CD14-positive monocyte (primary cell): Measurements from ENCODE around the gene NINJ1. TPM values are rescaled to one million over a fixed set of nuclear protein-coding genes. Genes with fewer than 3 reads are reported as not detected.

ENCODE experiments used
- DNase-seq, 3 donors: peaks; one replicate each; pipeline ENCODE4 v3.0.0-alpha.2; 2011 to 2022
- H2AFZ ChIP-seq: 2 replicates; pipeline ENCODE4 v1.6.0; 2012; ENCODE audit warnings: mild to moderate bottlenecking, low read depth, low read length, inconsistent platforms; ENCODE audit not compliant: insufficient read depth, poor library complexity, severe bottlenecking
- H3K27ac ChIP-seq, 2 donors: 1 replicate in 1 of 2; 2 replicates in 1 of 2; pipeline ENCODE4 v1.5.1; 2012 to 2013; ENCODE audit warnings: low read length in 2 of 2, control low read depth in 1 of 2, inconsistent platforms in 1 of 2, low read depth in 1 of 2, mild to moderate bottlenecking in 1 of 2
- H3K27me3 ChIP-seq, 2 donors: one replicate each; pipeline versions ENCODE4 v1.6.0 to v1.6.1; 2011 to 2013; ENCODE audit warnings: low read length in 2 of 2; ENCODE audit not compliant: control insufficient read depth in 2 of 2, insufficient read depth in 2 of 2
- H3K36me3 ChIP-seq, 2 donors: replicated peaks in 1 of 2; 1 replicate in 1 of 2; 2 replicates in 1 of 2; pipeline versions ENCODE4 v1.5.1 to v1.6.1; 2012 to 2013; ENCODE audit warnings: low read length in 2 of 2, control low read depth in 1 of 2, inconsistent platforms in 1 of 2, mild to moderate bottlenecking in 1 of 2; ENCODE audit not compliant: insufficient read depth in 2 of 2, control insufficient read depth in 1 of 2
- H3K4me1 ChIP-seq, 2 donors: 1 replicate in 1 of 2; 2 replicates in 1 of 2; pipeline versions ENCODE4 v1.5.1 to v1.6.1; 2012 to 2013; ENCODE audit warnings: low read length in 2 of 2, control low read depth in 1 of 2, inconsistent platforms in 1 of 2, mild to moderate bottlenecking in 1 of 2, moderate library complexity in 1 of 2; ENCODE audit not compliant: insufficient read depth in 2 of 2, control insufficient read depth in 1 of 2
- H3K4me2 ChIP-seq: replicated peaks from 2 replicates; pipeline ENCODE3; 2012; ENCODE audit warnings: low read length, moderate library complexity, mild to moderate bottlenecking; ENCODE audit not compliant: poor library complexity, severe bottlenecking; ENCODE audit errors: extremely low read depth
- H3K4me3 ChIP-seq, 3 experiments: fragments of 200-600 bp in 1 of 3; sonication (generic) in 1 of 3; replicated peaks in 1 of 3; 1 replicate in 2 of 3; 2 replicates in 1 of 3; pipeline ENCODE4 v1.5.1; 2011 to 2013; ENCODE audit warnings: low read length in 3 of 3, mild to moderate bottlenecking in 3 of 3, control low read depth in 2 of 3, low read depth in 2 of 3, inconsistent platforms in 1 of 3, moderate library complexity in 1 of 3
- H3K79me2 ChIP-seq: 2 replicates; pipeline ENCODE4 v1.6.0; 2012; ENCODE audit warnings: mild to moderate bottlenecking, control low read depth, inconsistent platforms, low read length, moderate library complexity; ENCODE audit not compliant: insufficient read depth
- H3K9ac ChIP-seq: 2 replicates; pipeline ENCODE4 v1.6.0; 2017; ENCODE audit warnings: low read length, mild to moderate bottlenecking; ENCODE audit not compliant: insufficient read depth, poor library complexity, severe bottlenecking
- H3K9me3 ChIP-seq, 2 donors: replicated peaks in 1 of 2; 1 replicate in 1 of 2; 2 replicates in 1 of 2; pipeline versions ENCODE4 v1.5.1 to v1.6.1; 2012 to 2013; ENCODE audit warnings: low read length in 2 of 2, control low read depth in 1 of 2; ENCODE audit not compliant: control insufficient read depth in 1 of 2, insufficient read depth in 1 of 2
- H4K20me1 ChIP-seq: 2 replicates; pipeline ENCODE4 v1.6.0; 2012; ENCODE audit warnings: mild to moderate bottlenecking, low read length, control low read depth, moderate library complexity; ENCODE audit not compliant: insufficient read depth
- H3K27ac Mint-ChIP-seq, 7 donors: one replicate each; pipeline ENCODE4 v1.8.0; 2020; ENCODE audit warnings: mild to moderate bottlenecking in 7 of 7, mixed read lengths in 7 of 7, moderate library complexity in 6 of 7, inconsistent platforms in 2 of 7
- H3K27me3 Mint-ChIP-seq, 3 donors: one replicate each; pipeline ENCODE4 v1.8.0; 2021 to 2022; ENCODE audit warnings: low read depth in 3 of 3, mild to moderate bottlenecking in 3 of 3, mixed read lengths in 3 of 3, moderate library complexity in 3 of 3, inconsistent platforms in 1 of 3
- H3K36me3 Mint-ChIP-seq, 2 donors: one replicate each; pipeline ENCODE4 v1.8.0; 2020; ENCODE audit warnings: mixed read lengths in 2 of 2, inconsistent platforms in 1 of 2, mild to moderate bottlenecking in 1 of 2
- H3K4me1 Mint-ChIP-seq: one replicate; pipeline ENCODE4 v1.8.0; 2020; ENCODE audit warnings: mild to moderate bottlenecking, mixed read lengths
- H3K4me3 Mint-ChIP-seq, 2 donors: one replicate each; pipeline ENCODE4 v1.8.0; 2020; ENCODE audit warnings: mild to moderate bottlenecking in 2 of 2, mixed read lengths in 2 of 2, moderate library complexity in 1 of 2
- H3K9me3 Mint-ChIP-seq, 7 donors: one replicate each; pipeline ENCODE4 v1.8.0; 2020 to 2022; ENCODE audit warnings: mixed read lengths in 7 of 7, mild to moderate bottlenecking in 6 of 7, moderate library complexity in 6 of 7, inconsistent platforms in 2 of 7
- WGBS: methylation state at CpG from one replicate; pipeline ENCODE4 v1.1.5; 2013; ENCODE audit warnings: missing lambda C conversion rate; ENCODE audit not compliant: insufficient coverage; 5-methylcytosine and 5-hydroxymethylcytosine counted together
- intact Hi-C, 2 donors: fragments of 100-400 bp; cut with micrococcal nuclease; formaldehyde crosslinking; loops; one replicate each; pipeline versions ENCODE4 v1.15.0 to v1.15.1; 2023
- polyA plus RNA-seq, 3 donors: library from polyadenylated mRNA; depleted of rRNA in 1 of 3; unstranded in 2 of 3; stranded (reverse) in 1 of 3; fragments of 300-500 nt in 2 of 3; fragments of >200 nt in 1 of 3; fragmentation: Illumina TruSeq in 2 of 3; gene quantifications; 1 replicate in 2 of 3; 2 replicates in 1 of 3; pipeline ENCODE4 v1.2.3, GENCODE V29; 2012 to 2021
- TF ChIP-seq, protein P1 (sequence below): fragments of 200-600 bp; IDR thresholded peaks from one replicate; pipeline ENCODE4 v1.8.0; 2022; ENCODE audit warnings: antibody characterized with exemption, mild to moderate bottlenecking

Gene NINJ1
- polyA plus RNA-seq, 3 donors: 290 to 610 (median 469) TPM

DNA sequence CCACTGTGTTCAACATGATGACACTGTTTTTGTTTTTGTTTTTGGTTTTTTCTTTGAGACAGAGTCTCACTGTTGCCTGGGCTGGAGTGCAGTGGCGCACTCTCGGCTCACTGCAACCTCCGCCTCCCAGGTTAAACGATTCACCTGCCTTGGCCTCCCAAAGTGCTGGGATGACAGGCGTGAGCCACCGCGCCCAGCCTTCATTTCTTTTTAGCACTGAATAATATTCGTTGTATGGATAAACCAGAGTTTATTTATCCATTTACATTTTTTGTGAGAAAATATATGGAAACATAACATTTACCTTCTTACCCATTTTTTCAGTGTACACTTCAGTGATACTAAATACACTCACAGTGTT lies 33.8 kb downstream of the NINJ1 start:
- H3K9me3 ChIP-seq: no peaks in the 10 kb centered on the region
- H2AFZ ChIP-seq: no peak overlapping the region
- peaks cover 0 to 2% (median 0%) of the 10 kb centered on the region in 3 donors for H3K27me3 Mint-ChIP-seq
- no peak overlapping the region for H3K9ac ChIP-seq
- H3K4me3 ChIP-seq: peak overlapping the region in 1 of 3 experiments; percentile 98
- peaks cover 0 to 5% (median 3%) of the 10 kb centered on the region in 7 donors for H3K9me3 Mint-ChIP-seq
- TF ChIP-seq, protein P1, sequence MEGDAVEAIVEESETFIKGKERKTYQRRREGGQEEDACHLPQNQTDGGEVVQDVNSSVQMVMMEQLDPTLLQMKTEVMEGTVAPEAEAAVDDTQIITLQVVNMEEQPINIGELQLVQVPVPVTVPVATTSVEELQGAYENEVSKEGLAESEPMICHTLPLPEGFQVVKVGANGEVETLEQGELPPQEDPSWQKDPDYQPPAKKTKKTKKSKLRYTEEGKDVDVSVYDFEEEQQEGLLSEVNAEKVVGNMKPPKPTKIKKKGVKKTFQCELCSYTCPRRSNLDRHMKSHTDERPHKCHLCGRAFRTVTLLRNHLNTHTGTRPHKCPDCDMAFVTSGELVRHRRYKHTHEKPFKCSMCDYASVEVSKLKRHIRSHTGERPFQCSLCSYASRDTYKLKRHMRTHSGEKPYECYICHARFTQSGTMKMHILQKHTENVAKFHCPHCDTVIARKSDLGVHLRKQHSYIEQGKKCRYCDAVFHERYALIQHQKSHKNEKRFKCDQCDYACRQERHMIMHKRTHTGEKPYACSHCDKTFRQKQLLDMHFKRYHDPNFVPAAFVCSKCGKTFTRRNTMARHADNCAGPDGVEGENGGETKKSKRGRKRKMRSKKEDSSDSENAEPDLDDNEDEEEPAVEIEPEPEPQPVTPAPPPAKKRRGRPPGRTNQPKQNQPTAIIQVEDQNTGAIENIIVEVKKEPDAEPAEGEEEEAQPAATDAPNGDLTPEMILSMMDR: no peak
- WGBS: no CpG with 5 or more reads among the region's 8 CpGs
- peaks cover 0 to 12% of the 10 kb centered on the region in 2 donors for H3K36me3 ChIP-seq
- H4K20me1 ChIP-seq: peaks cover 82% of the 10 kb centered on the region
- intact Hi-C loops: loop anchor here (10.0 kb wide), 1 partner anchor 205 kb away; no protein-coding TSS in a partner anchor
- peaks cover 34 to 38% of the 10 kb centered on the region in 2 donors for H3K36me3 Mint-ChIP-seq
- H3K4me1 Mint-ChIP-seq: peaks cover 67% of the 10 kb centered on the region
- no peak for DNase-seq
- H3K79me2 ChIP-seq: peaks cover 90% of the 10 kb centered on the region
- peak overlapping the region in 6 of 7 donors; percentile 95 to 99 (median 98) for H3K27ac Mint-ChIP-seq
- H3K27me3 ChIP-seq: no peaks in the 10 kb centered on the region
- peak overlapping the region; percentile 90 to 93 for H3K27ac ChIP-seq
- peaks cover 40 to 65% of the 10 kb centered on the region in 2 donors for H3K4me1 ChIP-seq
- H3K4me3 Mint-ChIP-seq: no peak overlapping the region
- peak overlapping the region; percentile 98 for H3K4me2 ChIP-seq

DNA sequence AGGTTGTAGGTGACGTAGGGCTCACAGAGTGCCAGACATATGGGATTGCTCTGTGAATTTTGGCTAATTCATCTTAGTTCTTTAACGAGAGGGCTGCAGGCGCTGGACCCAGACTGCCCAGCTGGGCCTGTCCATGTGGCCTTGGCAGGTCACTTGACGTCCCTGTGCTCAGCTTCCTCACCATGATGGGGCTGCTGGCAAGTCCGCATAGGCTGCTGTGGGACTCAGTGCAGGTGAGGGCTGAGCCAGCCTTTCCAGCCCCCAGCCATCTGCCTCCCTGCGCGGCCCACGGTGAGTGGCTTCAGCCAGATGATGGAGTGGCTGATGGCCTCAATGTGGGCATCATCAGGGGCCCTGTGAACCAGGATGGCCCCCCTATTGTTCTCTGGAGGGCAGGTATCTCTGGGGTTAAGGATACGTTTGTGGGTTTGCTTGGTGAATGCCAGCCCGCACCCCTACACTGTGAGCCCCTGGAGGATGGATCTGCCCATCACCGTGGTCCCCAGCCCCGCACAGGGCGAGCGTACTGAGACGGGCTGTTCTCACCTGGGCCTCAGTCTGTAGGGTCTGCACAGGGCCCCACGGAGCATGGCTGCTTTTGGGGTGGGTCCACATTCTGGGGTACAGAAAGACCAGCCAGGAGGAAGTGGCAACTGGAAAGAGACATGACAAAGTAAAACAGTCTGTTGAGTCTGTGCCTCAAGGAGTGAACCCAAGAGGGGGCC lies 34.3 kb downstream of the NINJ1 start:
- Histone ChIP-seq H3K4me1 (peaks cover 45 to 69% of the 10 kb centered on the region in 2 donors), H3K27ac (peak overlapping the region; percentile 90 to 93), H3K36me3 (peaks cover 0 to 12% of the 10 kb centered on the region in 2 donors), H4K20me1 (peaks cover 76% of the 10 kb centered on the region), H3K9me3 (no peaks in the 10 kb centered on the region), H3K9ac (peak overlapping the region; percentile 33), H3K27me3 (no peaks in the 10 kb centered on the region), H3K4me2 (peak overlapping the region; percentile 98), H3K79me2 (peaks cover 85% of the 10 kb centered on the region), H3K4me3 (peak overlapping the region in 1 of 3 experiments; percentile 98), H2AFZ (no peak overlapping the region)
- H3K4me3 Mint-ChIP-seq: peak overlapping the region in 1 of 2 donors; percentile 97
- 62% methylated on average over 15 of the region's 16 CpGs for WGBS
- H3K36me3 Mint-ChIP-seq: peaks cover 28 to 32% of the 10 kb centered on the region in 2 donors
- TF ChIP-seq, protein P1: no peak
- H3K4me1 Mint-ChIP-seq: peaks cover 66% of the 10 kb centered on the region
- peak in 1 of 3 donors; percentile 33 for DNase-seq
- peak overlapping the region; percentile 92 to 99 (median 98) for H3K27ac Mint-ChIP-seq
- H3K9me3 Mint-ChIP-seq: peaks cover 0 to 5% (median 3%) of the 10 kb centered on the region in 7 donors
- intact Hi-C loops: loop anchor here (5.0 to 10.0 kb wide), 8 partner anchors 33 to 465 kb away; partner anchors contain the start of genes BICD2 (in 2 of the 2), FAM120A (in 2 of the 2), FAM120AOS (in 2 of the 2) and NINJ1 (in 1 of the 2)
- H3K27me3 Mint-ChIP-seq: peaks cover 0 to 2% (median 0%) of the 10 kb centered on the region in 3 donors
